ENCODE data around the gene GAREM1.

GRCh38 chr18:32290810-32291209 is 179.9 kb downstream of the GAREM1 start:
- TF ChIP-seq CTCF (IDR thresholded peaks at IDR 0.05) (no peak), POLR2A (IDR thresholded peaks at IDR 0.05) (no peak)
